D721Med (cell line): ENCODE data around the gene C1orf198.

Experiments used
- DNase-seq: peaks from one replicate; pipeline ENCODE4 v3.0.0; 2011; ENCODE audit warnings: low spot score; ENCODE audit not compliant: insufficient read length
- FAIRE-seq: peaks from 2 replicates; lab custom pipeline; 2011; peaks lifted over from hg19 to GRCh38; lab: Jason Lieb, UNC
- TF ChIP-seq, protein P1 (sequence below): IDR thresholded peaks from 2 replicates; pipeline ENCODE4 v1.5.1; 2012; ENCODE audit warnings: mild to moderate bottlenecking, control low read depth; ENCODE audit not compliant: insufficient read depth; ENCODE audit errors: missing control alignments

The C1orf198 gene

DNA sequence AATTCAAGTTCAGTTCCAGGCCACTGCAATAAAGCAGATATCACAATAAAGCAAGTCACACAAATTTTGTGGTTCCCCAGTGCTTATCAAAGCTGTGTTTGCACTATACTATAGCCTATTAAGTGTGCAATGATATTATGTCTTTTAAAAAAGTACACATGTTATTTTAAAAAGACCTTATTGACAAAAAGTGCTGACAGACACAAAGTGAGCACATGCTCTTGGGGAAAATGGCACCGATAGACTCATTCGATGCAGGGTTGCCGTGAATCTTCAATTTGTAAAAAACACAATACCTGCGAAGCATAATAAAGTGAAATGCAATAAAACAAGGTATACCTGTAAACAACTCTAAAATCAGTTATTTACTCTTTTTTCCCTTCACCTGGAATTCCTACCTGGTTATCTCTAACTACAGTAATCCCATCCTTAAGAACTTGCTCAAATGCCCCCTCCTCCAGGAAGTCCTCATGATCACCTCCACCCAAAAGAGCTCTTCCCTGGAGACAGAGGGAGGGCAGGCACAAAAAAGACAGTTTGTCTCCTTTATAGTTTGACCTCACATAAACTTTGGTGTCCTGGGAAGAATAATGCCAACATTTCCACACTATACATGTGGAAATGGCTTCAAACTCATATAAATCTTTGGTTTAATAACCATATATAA lies 9.7 kb upstream of the C1orf198 start:
- TF ChIP-seq, protein P1, sequence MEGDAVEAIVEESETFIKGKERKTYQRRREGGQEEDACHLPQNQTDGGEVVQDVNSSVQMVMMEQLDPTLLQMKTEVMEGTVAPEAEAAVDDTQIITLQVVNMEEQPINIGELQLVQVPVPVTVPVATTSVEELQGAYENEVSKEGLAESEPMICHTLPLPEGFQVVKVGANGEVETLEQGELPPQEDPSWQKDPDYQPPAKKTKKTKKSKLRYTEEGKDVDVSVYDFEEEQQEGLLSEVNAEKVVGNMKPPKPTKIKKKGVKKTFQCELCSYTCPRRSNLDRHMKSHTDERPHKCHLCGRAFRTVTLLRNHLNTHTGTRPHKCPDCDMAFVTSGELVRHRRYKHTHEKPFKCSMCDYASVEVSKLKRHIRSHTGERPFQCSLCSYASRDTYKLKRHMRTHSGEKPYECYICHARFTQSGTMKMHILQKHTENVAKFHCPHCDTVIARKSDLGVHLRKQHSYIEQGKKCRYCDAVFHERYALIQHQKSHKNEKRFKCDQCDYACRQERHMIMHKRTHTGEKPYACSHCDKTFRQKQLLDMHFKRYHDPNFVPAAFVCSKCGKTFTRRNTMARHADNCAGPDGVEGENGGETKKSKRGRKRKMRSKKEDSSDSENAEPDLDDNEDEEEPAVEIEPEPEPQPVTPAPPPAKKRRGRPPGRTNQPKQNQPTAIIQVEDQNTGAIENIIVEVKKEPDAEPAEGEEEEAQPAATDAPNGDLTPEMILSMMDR: no peak
- FAIRE-seq: no peak
- DNase-seq: no peak

DNA sequence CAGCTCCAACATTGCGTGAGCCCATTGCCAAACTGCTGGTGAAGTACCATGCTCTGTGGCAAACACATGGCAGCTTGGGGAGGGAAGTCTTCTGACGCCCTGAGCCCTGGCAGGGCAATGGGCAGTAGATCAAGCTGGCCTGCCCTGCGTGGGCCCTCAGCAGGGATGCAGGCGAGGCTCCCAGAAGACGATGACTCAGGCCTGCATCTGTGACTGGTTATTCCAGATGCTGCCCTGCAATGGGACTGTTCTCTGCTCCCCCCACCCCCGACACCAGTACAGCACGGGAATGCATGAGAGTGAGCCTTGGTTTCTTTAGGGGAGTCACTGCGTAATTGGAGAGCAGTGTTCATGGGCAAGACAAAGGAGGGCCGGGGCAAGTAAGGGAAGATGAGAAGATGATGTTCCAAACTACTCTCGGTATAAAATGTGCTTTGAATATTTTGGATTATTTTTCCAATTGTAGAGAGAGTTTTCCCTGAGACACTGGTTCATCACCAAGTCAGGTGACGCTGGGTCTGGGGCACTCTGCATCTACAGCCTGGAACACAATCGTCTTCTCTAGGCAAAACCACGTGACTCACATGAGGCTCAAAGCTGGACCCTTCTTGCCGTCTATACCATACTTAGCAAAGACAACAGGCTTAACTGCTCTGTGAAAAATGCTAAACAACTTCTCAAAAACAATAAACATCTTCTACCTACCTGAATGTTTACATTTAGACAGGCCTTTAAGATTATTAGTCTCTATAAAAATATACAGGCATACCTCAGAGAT lies 9.0 kb upstream of the C1orf198 start:
- DNase-seq (no peak), FAIRE-seq (no peak)
- TF ChIP-seq, protein P1: no peak

DNA sequence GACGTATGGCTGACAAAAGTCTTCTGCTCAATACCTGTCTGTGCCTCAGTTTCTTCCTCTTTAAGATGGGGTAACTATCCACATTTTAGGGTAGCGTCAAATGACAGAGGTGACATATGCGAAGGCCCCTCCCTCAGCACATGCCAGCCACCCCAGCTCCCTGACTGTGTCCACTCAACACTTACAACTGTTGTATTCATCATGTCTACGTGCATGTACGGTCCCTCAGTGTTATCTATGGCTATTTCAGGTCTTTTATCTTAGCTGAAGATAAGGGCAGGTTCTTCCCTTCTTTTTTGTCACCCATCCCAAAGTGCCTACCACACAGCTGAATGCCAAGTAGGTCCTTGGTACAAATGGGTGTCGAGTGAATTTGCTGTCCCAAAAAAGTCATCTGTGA lies 8.3 kb upstream of the C1orf198 start:
- TF ChIP-seq, protein P1: no peak
- DNase-seq: no peak
- no peak for FAIRE-seq

DNA sequence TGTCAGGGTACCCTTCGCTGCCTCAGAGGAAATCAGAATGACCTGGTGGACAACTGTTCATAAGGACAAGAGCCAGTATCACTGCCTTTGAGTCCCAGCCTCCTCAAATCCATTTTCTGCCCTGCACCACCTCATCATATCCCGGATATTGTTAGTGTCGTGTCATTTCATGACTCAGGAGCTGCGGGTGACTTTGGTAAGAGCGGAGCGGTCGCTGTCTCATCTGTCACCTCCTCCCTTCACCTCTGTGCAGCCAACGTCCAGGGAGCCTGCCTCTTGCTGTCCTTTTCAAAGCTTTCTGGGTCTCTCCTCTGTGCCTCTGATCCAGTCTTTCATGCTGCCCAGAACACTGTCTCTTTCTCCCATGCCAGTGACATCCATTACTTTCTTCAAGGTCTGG lies 7.0 kb upstream of the C1orf198 start:
- no peak for FAIRE-seq
- DNase-seq: no peak
- TF ChIP-seq, protein P1: no peak

DNA sequence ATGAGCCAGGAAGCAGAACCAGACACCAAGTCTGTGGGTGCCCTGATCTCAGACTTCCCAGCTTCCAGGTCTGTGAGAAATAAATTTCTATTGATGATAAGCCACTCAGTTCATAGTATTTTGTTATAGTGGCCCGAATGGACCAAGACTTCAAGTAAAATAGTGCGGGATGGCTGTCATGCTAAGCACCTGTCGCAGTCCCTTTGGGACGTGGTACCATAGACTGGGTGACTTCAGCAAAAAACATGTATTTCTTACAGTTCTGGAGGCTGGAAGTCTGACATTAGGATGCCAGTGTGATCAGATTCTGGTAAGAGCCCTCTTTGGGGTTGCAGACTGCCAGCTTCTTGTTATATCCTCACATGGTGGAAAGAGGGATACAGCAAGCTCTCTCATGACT lies 2.6 kb upstream of the C1orf198 start:
- DNase-seq (no peak), FAIRE-seq (no peak)
- TF ChIP-seq, protein P1: no peak

DNA sequence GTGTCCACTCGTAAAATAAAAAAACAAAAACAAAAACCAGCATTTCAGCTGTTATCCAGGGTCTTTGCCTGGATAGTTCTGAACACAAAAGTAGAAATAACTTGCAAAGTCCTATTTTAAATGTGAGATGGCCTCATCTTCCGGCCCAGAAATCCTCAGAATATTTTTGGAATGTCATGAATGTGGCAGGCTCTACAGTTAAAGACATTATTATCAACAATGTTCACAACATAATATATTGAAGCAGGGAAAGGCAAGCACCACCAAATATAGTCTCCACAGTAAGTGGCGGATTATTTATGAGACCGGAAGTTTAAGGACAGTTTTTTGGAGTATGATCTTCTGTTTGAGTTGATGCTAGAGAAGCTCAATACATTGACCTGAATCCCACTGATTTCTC lies 1.2 kb upstream of the C1orf198 start:
- TF ChIP-seq, protein P1: no peak
- no peak for FAIRE-seq
- DNase-seq: no peak
